Caco-2 (cell line): Measurements from ENCODE around the gene FUT6. TPM values are rescaled to one million over a fixed set of nuclear protein-coding genes. Genes with fewer than 3 reads are reported as not detected.

ENCODE experiments used
- BruUV-seq: library from RNA; stranded (reverse); fragments of 400-500 nt; replicated peaks from 2 replicates; lab custom pipeline; 2021; lab: Mats Ljungman, UMichigan
- CTCF ChIA-PET: fragments of 300-600 bp; sonication (Branson Sonifier 250); formaldehyde crosslinking; loops from one replicate; lab custom pipeline; 2022; ENCODE audit warnings: antibody characterized with exemption; lab: Charles Lee
- POLR2A ChIA-PET: fragments of 300-600 bp; sonication (Branson Sonifier 250); formaldehyde crosslinking; loops from one replicate; lab custom pipeline; 2022; ENCODE audit warnings: antibody characterized with exemption; lab: Charles Lee
- DNase-seq, 2 experiments: peaks; one replicate each; pipeline versions ENCODE4 v3.0.0 to v3.0.0-alpha.2; 2020 to 2022
- H3K27me3 ChIP-seq: replicated peaks from 2 replicates; pipeline ENCODE4 v1.6.0; 2011; ENCODE audit warnings: low read length; ENCODE audit not compliant: control insufficient read depth, insufficient read depth
- H3K36me3 ChIP-seq: 2 replicates; pipeline ENCODE4 v1.5.1; 2011; ENCODE audit warnings: low read length; ENCODE audit not compliant: control insufficient read depth, insufficient read depth
- H3K4me1 ChIP-seq: fragments of 250-450 bp; sonication (Bioruptor Pico); 2 replicates; pipeline ENCODE4 v1.5.1; 2020; ENCODE audit warnings: mild to moderate bottlenecking
- H3K4me3 ChIP-seq: 2 replicates; pipeline ENCODE4 v1.5.1; 2011; ENCODE audit warnings: low read depth, mild to moderate bottlenecking, control low read depth, low read length
- H3K9me3 ChIP-seq: fragments of 250-450 bp; sonication (Bioruptor Pico); 2 replicates; pipeline ENCODE4 v1.5.1; 2020; ENCODE audit warnings: mild to moderate bottlenecking, moderate library complexity
- H3K27ac Mint-ChIP-seq: one replicate; pipeline ENCODE4 v1.8.0; 2022; ENCODE audit warnings: mixed read lengths; ENCODE audit not compliant: unreplicated experiment
- H3K27me3 Mint-ChIP-seq: one replicate; pipeline ENCODE4 v1.8.0; 2022; ENCODE audit warnings: mixed read lengths; ENCODE audit not compliant: insufficient read depth, unreplicated experiment
- H3K36me3 Mint-ChIP-seq: one replicate; pipeline ENCODE4 v1.8.0; 2022; ENCODE audit warnings: mild to moderate bottlenecking, mixed read lengths; ENCODE audit not compliant: insufficient read depth, unreplicated experiment
- H3K4me1 Mint-ChIP-seq: one replicate; pipeline ENCODE4 v1.8.0; 2022; ENCODE audit warnings: low read depth, mixed read lengths; ENCODE audit not compliant: unreplicated experiment
- H3K4me3 Mint-ChIP-seq: one replicate; pipeline ENCODE4 v1.8.0; 2022; ENCODE audit warnings: mild to moderate bottlenecking, moderate library complexity, mixed read lengths; ENCODE audit not compliant: unreplicated experiment
- H3K9me3 Mint-ChIP-seq: one replicate; pipeline ENCODE4 v1.8.0; 2022; ENCODE audit warnings: mixed read lengths; ENCODE audit not compliant: unreplicated experiment
- intact Hi-C: fragments of 100-400 bp; cut with micrococcal nuclease; formaldehyde crosslinking; loops from one replicate; pipeline ENCODE4 v1.10.0; 2022; ENCODE audit not compliant: unreplicated experiment
- total RNA-seq: library from RNA; stranded (reverse); gene quantifications from 2 replicates; pipeline ENCODE4 v1.2.3, GENCODE V29; 2022
- TF ChIP-seq, protein P1 (sequence below), 2 experiments: fragments of 200-600 bp in 1 of 2; IDR thresholded peaks; 1 replicate in 1 of 2; 2 replicates in 1 of 2; pipeline versions ENCODE4 v1.5.1 to v1.8.0; 2011 to 2022; ENCODE audit warnings: antibody characterized with exemption in 1 of 2, control low read depth in 1 of 2, inconsistent platforms in 1 of 2, low read depth in 1 of 2, low read length in 1 of 2, mild to moderate bottlenecking in 1 of 2, moderate library complexity in 1 of 2; ENCODE audit not compliant: insufficient read depth in 1 of 2, severe bottlenecking in 1 of 2, unreplicated experiment in 1 of 2

FUT6 gene
- total RNA-seq, 1 experiment from 2014 or later: not detected

DNA sequence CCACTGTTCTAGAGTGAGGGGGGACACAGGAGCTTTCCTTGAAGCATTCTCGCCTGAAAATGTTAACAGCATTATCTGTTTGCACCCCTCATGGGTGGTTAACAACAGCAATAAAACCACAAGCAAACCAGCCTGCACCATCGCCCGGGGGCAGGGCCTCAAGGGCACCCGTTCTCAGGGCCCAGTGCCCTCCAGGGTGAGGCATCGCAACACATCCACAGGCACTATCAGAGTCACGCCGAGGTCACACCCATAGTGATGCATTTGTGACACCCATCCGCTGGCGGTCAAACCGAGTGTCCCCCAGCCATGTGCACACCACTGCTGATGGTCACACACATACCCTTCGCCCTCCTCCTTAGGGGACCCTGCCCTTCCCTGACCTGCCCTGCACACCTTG is 26.3 kb upstream of the FUT6 start:
- BruUV-seq: no TSS peak
- intact Hi-C loops: no loop called here
- Histone ChIP-seq H3K36me3 (no peaks in the 10 kb centered on the region), H3K4me3 (no peak overlapping the region), H3K9me3 (no peaks in the 10 kb centered on the region), H3K4me1 (peaks cover 6% of the 10 kb centered on the region; the same call in 1 of the 2 replicates), H3K27me3 (no peaks in the 10 kb centered on the region)
- Mint-ChIP-seq H3K4me1 (peaks cover 1% of the 10 kb centered on the region), H3K27ac (no peak overlapping the region), H3K4me3 (no peak overlapping the region), H3K9me3 (no peaks in the 10 kb centered on the region), H3K36me3 (peaks cover 2% of the 10 kb centered on the region), H3K27me3 (no peaks in the 10 kb centered on the region)
- no peak for DNase-seq
- TF ChIP-seq, protein P1, sequence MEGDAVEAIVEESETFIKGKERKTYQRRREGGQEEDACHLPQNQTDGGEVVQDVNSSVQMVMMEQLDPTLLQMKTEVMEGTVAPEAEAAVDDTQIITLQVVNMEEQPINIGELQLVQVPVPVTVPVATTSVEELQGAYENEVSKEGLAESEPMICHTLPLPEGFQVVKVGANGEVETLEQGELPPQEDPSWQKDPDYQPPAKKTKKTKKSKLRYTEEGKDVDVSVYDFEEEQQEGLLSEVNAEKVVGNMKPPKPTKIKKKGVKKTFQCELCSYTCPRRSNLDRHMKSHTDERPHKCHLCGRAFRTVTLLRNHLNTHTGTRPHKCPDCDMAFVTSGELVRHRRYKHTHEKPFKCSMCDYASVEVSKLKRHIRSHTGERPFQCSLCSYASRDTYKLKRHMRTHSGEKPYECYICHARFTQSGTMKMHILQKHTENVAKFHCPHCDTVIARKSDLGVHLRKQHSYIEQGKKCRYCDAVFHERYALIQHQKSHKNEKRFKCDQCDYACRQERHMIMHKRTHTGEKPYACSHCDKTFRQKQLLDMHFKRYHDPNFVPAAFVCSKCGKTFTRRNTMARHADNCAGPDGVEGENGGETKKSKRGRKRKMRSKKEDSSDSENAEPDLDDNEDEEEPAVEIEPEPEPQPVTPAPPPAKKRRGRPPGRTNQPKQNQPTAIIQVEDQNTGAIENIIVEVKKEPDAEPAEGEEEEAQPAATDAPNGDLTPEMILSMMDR (IDR thresholded peaks at IDR 0.05; ENCODE audit: insufficient read depth in 1 of 2, low read depth in 1 of 2, low read length in 1 of 2, severe bottlenecking in 1 of 2, unreplicated experiment in 1 of 2): no peak
- CTCF ChIA-PET: no interaction called here
- POLR2A ChIA-PET: no interaction called here

DNA sequence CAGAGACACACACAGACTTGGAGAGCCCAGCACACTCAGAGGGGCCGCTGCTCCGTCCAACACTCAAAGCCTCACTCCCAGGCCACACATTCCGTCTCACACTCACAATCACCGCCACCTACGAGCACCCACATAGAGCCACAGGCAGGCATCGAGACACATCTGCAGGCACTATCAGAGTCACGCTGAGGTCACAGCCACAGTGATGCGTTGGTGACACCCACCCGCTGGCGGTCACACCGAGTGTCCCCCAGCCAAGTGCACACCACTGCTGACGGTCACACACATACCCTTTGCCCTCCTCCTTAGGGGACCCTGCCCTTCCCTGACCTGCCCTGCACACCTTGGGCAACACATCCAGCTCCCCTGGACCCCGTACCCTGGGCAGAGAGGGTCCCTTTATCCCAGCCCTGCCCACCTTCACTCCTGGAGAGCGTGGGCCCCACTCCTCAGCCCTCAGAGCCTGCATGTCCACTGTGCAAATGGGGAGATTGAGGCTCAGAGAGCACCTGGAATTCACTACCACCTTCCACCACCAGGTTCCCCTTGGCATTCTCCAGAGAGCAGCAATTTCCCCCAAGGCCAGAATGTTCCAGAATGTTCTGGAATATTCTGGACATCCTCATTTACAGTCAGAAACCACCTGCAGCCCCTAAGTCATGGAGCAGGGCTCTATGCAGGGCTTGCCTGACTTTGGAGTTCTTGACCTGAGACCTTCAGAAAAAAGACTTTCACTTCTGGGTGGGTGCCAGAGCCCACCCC is 25.4 kb upstream of the FUT6 start:
- Mint-ChIP-seq H3K27me3 (no peaks in the 10 kb centered on the region), H3K27ac (no peak overlapping the region), H3K9me3 (no peaks in the 10 kb centered on the region), H3K4me1 (no peaks in the 10 kb centered on the region), H3K4me3 (no peak overlapping the region), H3K36me3 (no peaks in the 10 kb centered on the region)
- Histone ChIP-seq H3K27me3 (no peaks in the 10 kb centered on the region), H3K36me3 (no peaks in the 10 kb centered on the region), H3K9me3 (no peaks in the 10 kb centered on the region), H3K4me1 (peaks cover 6% of the 10 kb centered on the region; the same call in 1 of the 2 replicates), H3K4me3 (no peak overlapping the region)
- BruUV-seq: no TSS peak
- TF ChIP-seq, protein P1 (IDR thresholded peaks at IDR 0.05; ENCODE audit: insufficient read depth in 1 of 2, low read depth in 1 of 2, low read length in 1 of 2, severe bottlenecking in 1 of 2, unreplicated experiment in 1 of 2): peak in 1 of 2 experiments; percentile 26
- ChIA-PET CTCF (no interaction called here), POLR2A (no interaction called here)
- no peak for DNase-seq
- intact Hi-C loops: no loop called here

DNA sequence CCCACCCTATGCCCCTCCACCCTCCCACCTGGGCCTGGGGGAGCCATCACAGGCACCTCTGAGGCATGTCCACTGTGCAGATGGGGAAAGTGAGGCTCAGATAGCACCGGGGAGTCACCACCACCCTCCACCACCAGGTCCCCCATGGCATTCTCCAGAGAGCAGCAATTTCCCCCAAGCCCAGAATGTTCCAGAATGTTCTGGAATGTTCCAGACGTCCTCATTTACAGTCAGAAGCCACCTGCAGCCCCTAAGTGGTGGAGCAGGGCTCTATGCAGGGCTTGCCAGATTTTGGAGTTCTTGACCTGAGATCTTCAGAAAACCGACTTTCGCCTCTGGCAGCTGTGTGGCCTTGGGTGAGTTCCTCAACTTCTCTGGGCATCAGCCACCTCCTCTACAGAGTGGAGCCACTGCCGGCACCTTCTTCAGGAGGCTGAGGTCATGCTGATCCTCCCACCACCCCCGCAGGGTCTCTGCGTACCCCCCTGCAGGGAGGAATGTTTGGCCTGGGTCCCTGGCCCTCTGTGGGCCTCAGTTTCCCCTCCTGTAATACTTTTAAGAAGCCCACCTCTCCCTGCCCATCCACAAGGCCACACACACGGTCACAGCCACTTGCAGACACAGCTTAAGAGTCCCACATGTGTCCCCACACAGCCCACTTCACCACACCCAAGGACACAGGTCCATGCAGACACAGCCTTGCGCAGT is 24.7 kb upstream of the FUT6 start:
- POLR2A ChIA-PET: no interaction called here
- Histone ChIP-seq H3K9me3 (no peaks in the 10 kb centered on the region), H3K27me3 (no peaks in the 10 kb centered on the region), H3K4me3 (no peak overlapping the region), H3K4me1 (peaks cover 6% of the 10 kb centered on the region; the same call in 1 of the 2 replicates), H3K36me3 (no peaks in the 10 kb centered on the region)
- H3K4me1 Mint-ChIP-seq: no peaks in the 10 kb centered on the region
- DNase-seq: no peak
- CTCF ChIA-PET: interaction anchor here (0.6 kb wide), 1 partner anchor 13 kb away, joined by 3 read pairs; no protein-coding TSS in a partner anchor
- no peak overlapping the region for H3K27ac Mint-ChIP-seq
- H3K9me3 Mint-ChIP-seq: no peaks in the 10 kb centered on the region
- no TSS peak for BruUV-seq
- TF ChIP-seq, protein P1 (IDR thresholded peaks at IDR 0.05; ENCODE audit: insufficient read depth in 1 of 2, low read depth in 1 of 2, low read length in 1 of 2, severe bottlenecking in 1 of 2, unreplicated experiment in 1 of 2): no peak
- no peak overlapping the region for H3K4me3 Mint-ChIP-seq
- no peaks in the 10 kb centered on the region for H3K36me3 Mint-ChIP-seq
- intact Hi-C loops: no loop called here
- H3K27me3 Mint-ChIP-seq: no peaks in the 10 kb centered on the region
